PC-9 (cell line): ENCODE results near the gene INKA2.

Experiments used
- CTCF ChIP-seq: fragments of 200-600 bp; sonication (generic); conservative IDR thresholded peaks from 2 replicates; pipeline ENCODE4 v1.6.1; 2017; ENCODE audit warnings: mixed run types, antibody characterized with exemption, mild to moderate bottlenecking, moderate library complexity
- EZH2 ChIP-seq: fragments of 200-600 bp; sonication (generic); IDR thresholded peaks from 2 replicates; pipeline ENCODE4 v1.8.0; 2017; ENCODE audit warnings: antibody characterized with exemption, low read depth

DNA sequence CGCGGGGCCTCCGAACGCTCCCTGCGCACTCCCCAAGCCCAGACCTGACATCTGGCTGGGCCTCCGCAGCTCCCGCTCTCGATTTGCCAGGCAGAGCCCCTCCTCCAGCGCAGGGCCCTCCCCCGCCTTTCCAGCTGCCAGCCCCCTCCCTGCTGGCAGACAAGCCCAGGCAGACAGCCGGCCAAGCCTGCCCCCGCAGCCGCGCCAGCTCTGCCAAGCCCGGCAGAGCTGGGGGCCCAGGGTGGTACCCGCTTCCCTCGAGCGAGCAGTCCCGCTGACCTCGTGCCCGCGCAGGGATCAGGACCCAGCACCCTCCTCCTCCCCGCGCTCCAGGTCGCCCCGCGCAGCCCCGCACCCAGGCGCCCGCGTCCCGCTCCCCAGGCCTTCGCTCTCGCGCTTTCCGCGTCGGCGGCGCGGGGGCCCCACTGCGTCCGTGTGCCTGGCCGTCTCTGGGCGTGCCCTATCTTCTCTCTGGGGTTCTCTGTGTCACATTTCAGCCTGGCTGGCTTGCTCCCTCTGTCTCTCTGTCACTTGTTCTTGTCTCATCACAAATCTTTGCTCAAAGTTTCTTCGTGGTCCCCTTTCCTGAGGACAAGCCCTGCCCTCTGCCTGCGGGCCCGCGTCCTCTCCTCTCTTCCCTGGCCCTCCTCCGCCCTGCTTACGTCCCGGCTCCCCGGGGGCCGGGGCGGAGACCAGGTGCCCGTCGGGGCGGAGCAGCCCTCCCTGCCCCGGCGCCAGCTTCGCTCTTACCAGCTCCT lies 580 bp downstream of the INKA2 start:
- TF ChIP-seq CTCF (no peak), EZH2 (no peak)
